Stimulated activated CD4-positive, alpha-beta T cell treated with anti-CD3 and anti-CD28 coated beads, Interleukin-1b, Interleukin-23, amount 100 ng/mL, for 24 hours (primary cell): ENCODE data around the gene EPC1.
"Not testable (repeated sequence)": the region's sequence is repeated elsewhere in the genome, so short reads cannot be mapped to it uniquely, and the experiment has no call there.

ENCODE experiments used
- DNase-seq, 4 experiments: peaks; one replicate each; pipeline ENCODE4 v3.0.0-alpha.2; 2020; ENCODE audit warnings: low read depth in 4 of 4, low spot score in 1 of 4

Gene EPC1

DNA sequence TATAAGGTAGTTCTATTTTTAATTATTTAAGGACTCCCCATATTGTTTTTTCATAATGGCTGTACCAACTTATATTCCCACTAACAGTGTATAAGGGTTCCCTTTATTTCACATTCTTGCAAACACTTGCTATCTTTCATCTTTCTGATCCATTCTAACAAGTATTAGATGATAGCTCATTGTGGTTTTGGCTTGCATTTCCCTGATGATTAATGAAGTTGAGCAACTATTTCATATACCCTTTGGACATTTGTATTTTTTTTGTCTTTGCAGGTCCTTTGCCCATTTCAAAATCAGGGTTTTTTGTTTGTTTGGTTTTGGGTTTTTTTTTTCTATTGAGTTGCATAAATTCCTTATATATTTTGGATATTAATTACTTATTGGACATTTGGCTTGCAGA, 107.2 kb downstream of the EPC1 start:
- DNase-seq: no peak

DNA sequence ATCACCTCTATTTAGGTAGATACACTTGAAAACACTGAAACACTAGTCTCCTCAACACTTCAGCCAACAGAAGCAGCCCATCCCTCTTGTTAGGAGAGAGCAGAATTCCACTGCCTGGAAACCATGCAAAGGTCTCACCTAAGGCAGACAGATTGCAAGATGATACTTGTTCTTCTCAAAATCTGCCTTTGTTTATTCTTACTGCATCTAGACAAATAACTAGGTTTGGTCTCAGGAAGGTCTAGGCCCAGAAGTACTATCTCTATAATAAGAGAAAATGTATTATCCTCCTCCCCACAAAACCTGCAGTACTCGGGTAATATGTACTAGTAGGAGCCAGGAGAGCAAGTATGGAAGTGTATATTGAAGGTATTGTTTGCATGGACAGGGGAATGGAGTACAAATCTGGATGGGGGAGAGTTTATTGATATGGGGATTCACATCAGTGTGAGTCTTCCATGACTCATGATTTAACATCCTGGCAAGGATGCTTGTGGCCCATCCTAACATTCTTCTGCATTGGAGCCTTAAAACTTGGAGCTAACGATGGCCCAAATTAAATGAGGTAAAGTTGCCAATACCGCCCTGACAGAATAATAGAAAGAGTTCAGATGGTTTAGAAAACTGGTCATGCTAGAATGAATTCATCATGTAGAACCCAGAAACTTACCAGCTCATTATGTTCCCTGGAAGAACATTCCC, 109.2 kb downstream of the EPC1 start:
- no peak for DNase-seq

DNA sequence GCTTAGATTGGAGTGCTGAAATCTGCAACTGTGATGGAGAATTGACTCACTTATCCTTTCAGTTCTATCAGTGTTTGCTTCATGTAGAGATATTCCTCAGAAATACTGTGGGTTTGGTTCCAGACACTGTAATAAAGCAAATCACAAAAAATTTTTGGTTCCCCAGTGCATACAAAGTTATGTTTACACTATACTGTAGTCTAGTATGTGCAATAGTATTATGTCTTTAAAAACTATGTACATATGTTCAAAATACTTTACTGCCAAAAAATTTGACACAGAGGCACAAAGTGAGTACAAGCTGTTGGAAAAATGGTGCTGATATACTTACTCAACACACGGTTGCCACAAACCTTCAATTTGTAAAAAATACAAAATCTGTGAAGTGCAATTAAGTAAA, 112.5 kb downstream of the EPC1 start:
- DNase-seq: no peak

DNA sequence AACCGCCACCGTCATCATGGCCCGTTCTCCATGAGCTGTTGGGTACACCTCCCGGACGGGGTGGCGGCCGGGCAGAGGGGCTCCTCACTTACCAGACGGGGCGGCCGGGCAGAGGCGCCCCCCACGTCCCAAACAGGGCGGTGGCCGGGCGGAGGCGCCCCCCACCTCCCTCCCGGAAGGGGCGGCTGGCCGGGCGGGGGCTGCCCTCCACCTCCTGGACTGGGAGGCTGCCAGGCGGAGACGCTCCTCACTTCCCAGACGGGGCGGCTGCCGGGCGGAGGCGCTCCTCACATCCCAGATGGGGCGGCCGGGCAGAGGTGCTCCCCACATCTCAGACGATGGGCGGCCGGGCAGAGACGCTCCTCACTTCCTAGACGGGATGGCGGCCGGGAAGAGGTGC, 113.6 kb downstream of the EPC1 start:
- DNase-seq: not testable (repeated sequence)

DNA sequence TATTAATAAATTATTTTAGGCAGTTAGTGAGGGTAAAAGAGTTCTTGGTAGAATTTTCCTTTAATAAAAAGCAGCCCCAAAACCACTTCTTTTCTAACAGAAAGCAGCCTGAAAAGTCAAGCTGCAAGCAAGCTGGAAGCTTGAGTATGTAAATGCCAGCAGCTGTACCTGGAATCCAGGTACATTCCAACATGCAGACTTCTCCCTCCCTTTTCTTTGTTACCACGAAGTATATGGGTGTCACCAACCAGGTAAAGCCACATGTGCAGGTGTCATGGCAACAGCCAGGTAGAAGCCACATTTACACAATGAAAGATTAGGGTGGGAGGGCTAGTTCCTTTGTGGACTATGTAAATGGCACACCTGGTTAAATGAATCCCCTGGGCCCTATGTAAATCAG, 114.6 kb downstream of the EPC1 start:
- DNase-seq: no peak

DNA sequence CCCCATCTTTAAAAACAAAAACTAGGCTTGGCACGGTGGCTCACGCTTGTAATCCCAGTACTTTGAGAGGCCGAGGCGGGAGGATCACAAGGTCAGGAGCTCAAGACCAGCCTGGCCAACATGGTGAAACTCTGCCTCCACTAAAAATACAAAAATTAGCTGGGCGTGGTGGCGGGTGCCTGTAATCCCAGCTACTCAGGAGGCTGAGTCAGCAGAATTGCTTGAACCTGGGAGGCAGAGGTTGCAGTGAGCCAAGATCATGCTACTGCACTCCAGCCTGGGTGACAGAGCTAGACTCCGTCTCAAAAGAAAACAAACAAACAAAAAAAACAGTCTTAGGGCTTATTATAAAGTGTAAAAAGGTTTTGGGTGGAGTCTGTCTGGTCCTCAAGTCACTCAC, 117.2 kb downstream of the EPC1 start:
- DNase-seq: not testable (repeated sequence)

DNA sequence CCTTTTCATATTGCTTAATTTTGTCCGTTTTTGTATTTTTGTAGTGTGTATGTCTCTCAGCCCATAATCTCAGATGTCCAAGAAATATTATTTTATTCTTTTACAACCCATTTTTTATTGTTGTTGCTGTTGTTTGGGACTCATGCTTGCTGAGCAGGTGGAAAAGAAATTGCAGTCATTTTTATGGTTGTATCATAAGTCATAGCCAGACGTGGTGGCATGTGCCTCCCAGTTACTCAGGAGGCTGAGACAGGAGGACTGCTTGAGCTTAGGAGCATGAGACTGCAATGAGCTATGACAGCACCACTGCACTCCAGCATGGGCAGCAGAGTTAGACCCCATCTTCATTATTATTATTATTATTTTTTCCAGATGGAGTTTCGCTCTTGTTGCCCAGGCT, 117.8 kb downstream of the EPC1 start:
- DNase-seq: no peak

DNA sequence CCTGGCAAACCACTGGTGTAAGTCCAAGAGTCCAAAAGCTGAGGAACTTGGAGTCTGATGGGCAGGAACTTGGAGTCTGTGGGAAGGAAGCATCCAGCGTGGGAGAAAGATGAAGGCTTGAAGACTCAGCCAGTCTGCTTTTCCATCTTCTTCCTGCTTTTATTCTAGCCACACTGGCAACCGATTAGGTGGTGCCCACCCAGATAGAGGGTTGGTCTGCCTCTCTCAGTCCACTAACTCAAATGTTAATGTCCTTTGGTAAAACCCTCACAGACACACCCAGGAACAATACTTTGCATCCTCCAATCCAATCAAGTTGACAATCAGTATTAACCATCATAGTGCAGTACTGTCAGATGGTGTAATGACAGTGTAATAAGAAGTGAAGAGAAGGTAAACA, 119.2 kb downstream of the EPC1 start:
- DNase-seq: no peak

DNA sequence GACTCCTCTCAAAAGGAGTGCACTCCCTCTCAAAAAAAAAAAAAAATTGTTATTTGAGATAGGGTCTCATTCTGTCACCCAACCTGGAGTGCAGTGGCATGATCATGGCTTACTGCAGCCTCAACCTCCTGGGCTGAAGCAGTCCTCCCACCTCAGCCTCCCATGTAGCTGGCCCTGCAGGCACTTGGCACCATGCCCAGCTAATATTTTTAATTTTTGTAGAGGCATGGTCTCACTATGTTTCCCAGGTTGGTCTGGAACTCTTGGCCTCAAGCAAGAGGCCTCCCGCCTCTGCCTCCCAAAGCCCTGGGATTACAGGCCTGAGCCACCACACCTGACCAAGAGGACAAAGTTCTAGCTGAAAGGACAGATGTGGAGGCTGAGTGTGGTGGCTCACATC, 120.3 kb downstream of the EPC1 start:
- no peak for DNase-seq

DNA sequence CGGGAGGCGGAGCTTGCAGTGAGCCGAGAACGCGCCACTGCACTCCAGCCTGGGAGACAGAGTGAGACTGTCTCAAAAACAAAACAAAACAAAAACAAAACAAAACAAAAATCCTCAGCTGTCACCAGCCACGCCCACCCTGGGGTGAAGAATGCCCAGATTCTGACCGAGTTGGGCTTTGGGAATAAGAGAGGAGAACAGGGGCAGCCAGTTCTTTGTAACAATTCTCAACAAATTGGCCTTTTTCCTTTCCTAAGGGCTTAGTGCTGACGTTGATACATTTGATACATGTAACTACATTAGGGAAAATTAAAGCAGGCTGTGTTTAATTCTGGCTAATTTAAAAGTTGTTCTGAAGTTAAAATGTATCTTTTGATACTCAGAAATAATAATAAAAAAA, 121.0 kb downstream of the EPC1 start:
- no peak for DNase-seq

DNA sequence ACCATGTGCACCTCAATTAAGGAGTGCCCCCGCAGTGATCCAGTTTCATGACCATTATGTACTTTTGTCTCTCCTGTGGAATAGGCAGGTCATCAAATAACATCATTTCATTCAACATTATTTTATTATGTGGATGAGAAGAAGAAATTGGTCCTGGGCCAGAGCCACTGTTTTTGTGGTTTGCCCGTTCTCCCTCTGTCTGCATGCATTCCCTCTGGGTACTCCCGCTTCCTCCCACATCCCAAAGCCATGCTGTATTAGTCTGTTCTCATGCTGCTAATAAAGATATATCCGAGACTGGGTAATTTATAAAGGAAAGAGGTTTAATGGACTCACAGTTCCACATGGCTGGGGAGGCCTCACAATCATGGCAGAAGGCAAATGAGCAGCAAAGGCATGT, 124.6 kb downstream of the EPC1 start:
- DNase-seq: not testable (repeated sequence)

DNA sequence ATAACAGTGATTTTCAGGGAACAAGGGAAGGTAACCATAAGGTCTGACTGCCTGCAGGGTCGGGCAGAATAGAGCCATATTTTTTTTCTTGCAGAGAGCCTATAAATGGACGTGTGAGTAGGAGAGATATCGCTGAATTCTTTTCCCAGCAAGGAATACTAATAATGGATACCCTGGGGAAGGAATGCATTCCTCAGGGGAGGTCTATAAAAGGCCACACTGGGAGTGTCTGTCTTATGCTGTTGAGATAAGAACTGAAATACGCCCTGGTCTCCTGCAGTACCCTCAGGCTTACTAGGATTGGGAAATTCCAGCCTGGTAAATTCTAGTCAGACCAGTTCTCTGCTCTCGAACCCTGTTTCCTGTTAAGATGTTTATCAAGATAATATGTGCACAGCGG, 127.8 kb downstream of the EPC1 start:
- not testable (repeated sequence) for DNase-seq

DNA sequence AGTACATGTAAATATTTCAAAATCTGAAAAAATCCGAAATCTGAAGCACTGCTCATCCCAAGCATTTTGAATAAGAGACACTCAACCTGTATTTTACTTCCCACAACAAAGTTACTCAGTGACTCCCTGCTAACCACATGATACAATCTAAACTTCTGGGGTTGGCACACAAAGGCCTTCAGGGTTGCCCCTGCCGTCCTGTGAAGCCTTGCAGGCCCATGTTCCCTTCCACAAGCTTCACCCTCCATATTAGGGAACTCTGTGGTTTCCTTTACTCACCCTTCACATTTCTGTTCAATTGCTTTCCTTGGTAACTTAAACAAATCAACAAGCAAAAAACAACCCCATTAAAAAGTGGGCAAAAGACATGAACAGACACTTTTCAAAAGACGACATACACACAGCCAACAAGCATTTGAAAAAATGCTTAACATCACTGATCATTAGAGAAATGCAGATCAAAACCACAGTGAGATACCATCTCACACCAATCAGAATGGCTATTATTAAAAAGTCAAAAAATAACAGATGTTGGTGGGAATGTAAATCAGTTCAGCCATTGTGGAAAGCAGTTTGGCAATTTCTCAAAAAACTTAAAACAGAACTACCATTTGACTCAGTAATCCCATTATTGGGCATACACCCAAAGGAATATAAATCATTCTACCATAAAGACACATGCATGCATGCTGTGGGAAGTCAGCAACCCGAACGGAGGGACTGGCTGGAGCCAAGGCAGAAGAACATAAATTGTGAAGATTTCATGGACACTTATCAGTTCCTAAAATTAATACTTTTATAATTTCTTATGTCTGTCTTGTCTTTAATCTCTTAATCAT, 128.5 kb downstream of the EPC1 start:
- DNase-seq: not testable (repeated sequence)
